ENCODE data around the gene MKI67.
"Not testable (repeated sequence)": the region's sequence is repeated elsewhere in the genome, so short reads cannot be mapped to it uniquely, and the experiment has no call there.

MKI67 gene

GRCh38 chr10:128167926-128168520, 41.8 kb upstream of the MKI67 start:
- Mint-ChIP-seq H3K27me3 (ENCODE audit: low read depth, poor library complexity) (peaks cover 17% of the 10 kb centered on the region), H3K4me1 (no peaks in the 10 kb centered on the region), H3K36me3 (ENCODE audit: low read depth) (no peaks in the 10 kb centered on the region), H3K9me3 (peaks cover 13% of the 10 kb centered on the region), H3K27ac (no peak overlapping the region), H3K4me3 (no peak overlapping the region)
- no peak for TF ChIP-seq CTCF (IDR thresholded peaks at IDR 0.05)
- DNase-seq, result no peak

- not testable (repeated sequence) for H3K4me1 Mint-ChIP-seq; DNase-seq; H3K4me3 Mint-ChIP-seq; H3K9me3 Mint-ChIP-seq; H3K27ac Mint-ChIP-seq; H3K36me3 Mint-ChIP-seq (ENCODE audit: low read depth)
- peaks cover 17% of the 10 kb centered on the region for H3K27me3 Mint-ChIP-seq (ENCODE audit: low read depth, poor library complexity)
These were observed 40.9 kb upstream of the MKI67 start for GRCh38 chr10:128167123-128167522.

- Mint-ChIP-seq H3K36me3 (ENCODE audit: low read depth) (no peaks in the 10 kb centered on the region), H3K27me3 (ENCODE audit: low read depth, poor library complexity) (peaks cover 19% of the 10 kb centered on the region), H3K4me1 (no peaks in the 10 kb centered on the region), H3K4me3 (no peak overlapping the region), H3K9me3 (peaks cover 3% of the 10 kb centered on the region), H3K27ac (no peak overlapping the region)
- DNase-seq, result no peak
- TF ChIP-seq CTCF (IDR thresholded peaks at IDR 0.05), result no peak
These were observed 39.9 kb upstream of the MKI67 start for GRCh38 chr10:128166151-128166550.

- Mint-ChIP-seq H3K27me3 (ENCODE audit: low read depth, poor library complexity) (peaks cover 25% of the 10 kb centered on the region), H3K9me3 (peaks cover 3% of the 10 kb centered on the region), H3K27ac (no peak overlapping the region), H3K4me3 (no peak overlapping the region), H3K4me1 (no peaks in the 10 kb centered on the region), H3K36me3 (ENCODE audit: low read depth) (no peaks in the 10 kb centered on the region)
- no peak for TF ChIP-seq CTCF (IDR thresholded peaks at IDR 0.05)
- DNase-seq, result no peak
These were observed 39.3 kb upstream of the MKI67 start for GRCh38 chr10:128165536-128165935.

- Mint-ChIP-seq H3K4me3 (no peak overlapping the region), H3K36me3 (ENCODE audit: low read depth) (no peaks in the 10 kb centered on the region), H3K9me3 (no peaks in the 10 kb centered on the region), H3K27me3 (ENCODE audit: low read depth, poor library complexity) (peaks cover 28% of the 10 kb centered on the region), H3K4me1 (no peaks in the 10 kb centered on the region), H3K27ac (no peak overlapping the region)
- no peak for DNase-seq
- TF ChIP-seq CTCF (IDR thresholded peaks at IDR 0.05), result no peak
These were observed 37.5 kb upstream of the MKI67 start for GRCh38 chr10:128163701-128164100.

GRCh38 chr10:128161031-128161430, 34.8 kb upstream of the MKI67 start:
- Mint-ChIP-seq H3K9me3 (no peaks in the 10 kb centered on the region), H3K4me3 (no peak overlapping the region), H3K4me1 (no peaks in the 10 kb centered on the region), H3K36me3 (ENCODE audit: low read depth) (no peaks in the 10 kb centered on the region), H3K27ac (no peak overlapping the region), H3K27me3 (ENCODE audit: low read depth, poor library complexity) (peaks cover 25% of the 10 kb centered on the region)
- no peak for DNase-seq
- no peak for TF ChIP-seq CTCF (IDR thresholded peaks at IDR 0.05)

Data from nephron progenitor cell (in vitro differentiated cells).